ENCODE measurements around the gene CAMK1G.
A peak's percentile ranks its signal among the peaks of the same experiment; 100 is the strongest.

The CAMK1G gene

GRCh38 chr1:209643285-209644020 lies 59.9 kb downstream of the CAMK1G start:
- TF ChIP-seq ZFX (IDR thresholded peaks at IDR 0.05; ENCODE audit: borderline replicate concordance) (no peak), CTCF (IDR thresholded peaks at IDR 0.05) (no peak)
- H3K27ac ChIP-seq, result no peak overlapping the region

- TF ChIP-seq CTCF (IDR thresholded peaks at IDR 0.05) (no peak), ZFX (IDR thresholded peaks at IDR 0.05; ENCODE audit: borderline replicate concordance) (no peak)
- H3K27ac ChIP-seq, result no peak overlapping the region
Measured at GRCh38 chr1:209645574-209646452, 62.3 kb downstream of the CAMK1G start.

- H3K27ac ChIP-seq, result no peak overlapping the region
- no peak for TF ChIP-seq ZFX (IDR thresholded peaks at IDR 0.05; ENCODE audit: borderline replicate concordance)
- TF ChIP-seq CTCF (IDR thresholded peaks at IDR 0.05), result 0 out of 2 replicates have a peak, but pooled peaks have one; percentile 11
Measured at GRCh38 chr1:209646558-209646957, 63.0 kb downstream of the CAMK1G start.

GRCh38 chr1:209647156-209647555 lies 63.6 kb downstream of the CAMK1G start:
- no peak overlapping the region for H3K27ac ChIP-seq
- TF ChIP-seq ZFX (IDR thresholded peaks at IDR 0.05; ENCODE audit: borderline replicate concordance) (no peak), CTCF (IDR thresholded peaks at IDR 0.05) (no peak)

GRCh38 chr1:209648346-209648745 lies 64.8 kb downstream of the CAMK1G start:
- TF ChIP-seq ZFX (IDR thresholded peaks at IDR 0.05; ENCODE audit: borderline replicate concordance), result no peak
- no peak for TF ChIP-seq CTCF (IDR thresholded peaks at IDR 0.05)
- no peak overlapping the region for H3K27ac ChIP-seq

GRCh38 chr1:209648931-209649776 lies 65.6 kb downstream of the CAMK1G start:
- peak overlapping the region; percentile 6; the same call in 1 of the 2 replicates for H3K27ac ChIP-seq
- TF ChIP-seq ZFX (IDR thresholded peaks at IDR 0.05; ENCODE audit: borderline replicate concordance), result no peak
- TF ChIP-seq CTCF (IDR thresholded peaks at IDR 0.05), result no peak
